ENCODE measurements around the gene TVP23C. TPM values are rescaled to one million over a fixed set of nuclear protein-coding genes. Genes with fewer than 3 reads are reported as not detected.
A peak's percentile ranks its signal among the peaks of the same experiment; 100 is the strongest.
"Not testable (repeated sequence)": the region's sequence is repeated elsewhere in the genome, so short reads cannot be mapped to it uniquely, and the experiment has no call there.

The TVP23C gene
- total and polyA plus RNA-seq, 9 of the 15 experiments (the other 6 are each of a cell fraction or from before 2014, with no cell fraction given) = 5.7 to 16.8 (median 8.2) TPM

DNA sequence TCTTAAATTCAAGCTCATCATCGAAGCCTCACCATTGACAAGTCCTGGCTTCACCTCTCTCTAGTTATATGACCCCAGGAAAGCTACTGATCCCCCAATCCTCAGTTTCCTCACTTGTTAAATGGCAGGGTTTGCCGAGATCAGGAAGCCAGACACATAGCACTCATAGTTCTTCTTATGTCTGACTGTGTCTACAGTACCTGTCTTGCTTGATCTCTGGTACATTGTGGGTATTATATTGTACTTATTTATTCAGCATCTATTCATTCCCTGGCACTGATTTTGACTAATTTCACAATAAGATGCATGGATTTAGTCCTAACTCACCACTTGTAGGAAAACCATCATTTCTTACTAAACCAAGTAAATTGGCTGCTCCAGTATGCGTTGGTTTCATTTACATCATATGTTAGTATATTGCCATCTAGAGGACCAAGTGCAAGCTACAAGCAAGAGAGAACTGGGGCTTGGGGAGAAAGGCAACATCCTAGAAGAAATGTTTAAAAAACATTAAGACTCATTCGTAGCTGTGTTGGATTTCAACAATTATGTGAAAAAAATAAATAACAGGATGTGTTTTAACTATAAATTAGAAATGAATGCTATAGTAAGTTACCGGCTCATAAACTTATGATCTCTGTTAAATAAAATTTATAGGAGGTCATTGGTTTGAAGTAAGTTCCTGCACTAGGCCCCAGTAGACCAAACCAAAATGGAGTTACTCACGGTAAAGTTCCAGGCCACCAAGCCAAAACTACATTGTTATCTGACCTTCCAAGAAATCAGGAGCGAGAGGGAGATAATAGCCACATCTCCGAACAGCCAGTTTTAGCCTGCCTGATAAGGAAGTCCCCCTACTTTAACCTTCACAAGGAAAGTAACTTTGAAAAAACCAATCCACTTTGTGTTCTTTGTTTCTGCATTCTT lies 36.7 kb downstream of the TVP23C start (continued):
- TF ChIP-seq, protein P1, sequence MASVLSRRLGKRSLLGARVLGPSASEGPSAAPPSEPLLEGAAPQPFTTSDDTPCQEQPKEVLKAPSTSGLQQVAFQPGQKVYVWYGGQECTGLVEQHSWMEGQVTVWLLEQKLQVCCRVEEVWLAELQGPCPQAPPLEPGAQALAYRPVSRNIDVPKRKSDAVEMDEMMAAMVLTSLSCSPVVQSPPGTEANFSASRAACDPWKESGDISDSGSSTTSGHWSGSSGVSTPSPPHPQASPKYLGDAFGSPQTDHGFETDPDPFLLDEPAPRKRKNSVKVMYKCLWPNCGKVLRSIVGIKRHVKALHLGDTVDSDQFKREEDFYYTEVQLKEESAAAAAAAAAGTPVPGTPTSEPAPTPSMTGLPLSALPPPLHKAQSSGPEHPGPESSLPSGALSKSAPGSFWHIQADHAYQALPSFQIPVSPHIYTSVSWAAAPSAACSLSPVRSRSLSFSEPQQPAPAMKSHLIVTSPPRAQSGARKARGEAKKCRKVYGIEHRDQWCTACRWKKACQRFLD (CRISPR knock-in tag; IDR thresholded peaks at IDR 0.05) = peak; percentile 87
- TF ChIP-seq ZNF589 (CRISPR knock-in tag; IDR thresholded peaks at IDR 0.05; ENCODE audit: low read depth) = peak; percentile 89
- TF ChIP-seq, protein P2, sequence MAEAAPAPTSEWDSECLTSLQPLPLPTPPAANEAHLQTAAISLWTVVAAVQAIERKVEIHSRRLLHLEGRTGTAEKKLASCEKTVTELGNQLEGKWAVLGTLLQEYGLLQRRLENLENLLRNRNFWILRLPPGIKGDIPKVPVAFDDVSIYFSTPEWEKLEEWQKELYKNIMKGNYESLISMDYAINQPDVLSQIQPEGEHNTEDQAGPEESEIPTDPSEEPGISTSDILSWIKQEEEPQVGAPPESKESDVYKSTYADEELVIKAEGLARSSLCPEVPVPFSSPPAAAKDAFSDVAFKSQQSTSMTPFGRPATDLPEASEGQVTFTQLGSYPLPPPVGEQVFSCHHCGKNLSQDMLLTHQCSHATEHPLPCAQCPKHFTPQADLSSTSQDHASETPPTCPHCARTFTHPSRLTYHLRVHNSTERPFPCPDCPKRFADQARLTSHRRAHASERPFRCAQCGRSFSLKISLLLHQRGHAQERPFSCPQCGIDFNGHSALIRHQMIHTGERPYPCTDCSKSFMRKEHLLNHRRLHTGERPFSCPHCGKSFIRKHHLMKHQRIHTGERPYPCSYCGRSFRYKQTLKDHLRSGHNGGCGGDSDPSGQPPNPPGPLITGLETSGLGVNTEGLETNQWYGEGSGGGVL (CRISPR knock-in tag; IDR thresholded peaks at IDR 0.05) = peak; percentile 50; the same call in 1 of the 2 replicates
- TF ChIP-seq, protein P3, sequence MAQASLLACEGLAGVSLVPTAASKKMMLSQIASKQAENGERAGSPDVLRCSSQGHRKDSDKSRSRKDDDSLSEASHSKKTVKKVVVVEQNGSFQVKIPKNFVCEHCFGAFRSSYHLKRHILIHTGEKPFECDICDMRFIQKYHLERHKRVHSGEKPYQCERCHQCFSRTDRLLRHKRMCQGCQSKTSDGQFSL (CRISPR knock-in tag; IDR thresholded peaks at IDR 0.05) = not testable (repeated sequence)
- TF ChIP-seq, protein P3 (tag; IDR thresholded peaks at IDR 0.05) = peak in 1 of 2 experiments; percentile 67; a peak in 2 of 4 replicates
- TF ChIP-seq, protein P4, sequence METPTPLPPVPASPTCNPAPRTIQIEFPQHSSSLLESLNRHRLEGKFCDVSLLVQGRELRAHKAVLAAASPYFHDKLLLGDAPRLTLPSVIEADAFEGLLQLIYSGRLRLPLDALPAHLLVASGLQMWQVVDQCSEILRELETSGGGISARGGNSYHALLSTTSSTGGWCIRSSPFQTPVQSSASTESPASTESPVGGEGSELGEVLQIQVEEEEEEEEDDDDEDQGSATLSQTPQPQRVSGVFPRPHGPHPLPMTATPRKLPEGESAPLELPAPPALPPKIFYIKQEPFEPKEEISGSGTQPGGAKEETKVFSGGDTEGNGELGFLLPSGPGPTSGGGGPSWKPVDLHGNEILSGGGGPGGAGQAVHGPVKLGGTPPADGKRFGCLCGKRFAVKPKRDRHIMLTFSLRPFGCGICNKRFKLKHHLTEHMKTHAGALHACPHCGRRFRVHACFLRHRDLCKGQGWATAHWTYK (CRISPR knock-in tag; IDR thresholded peaks at IDR 0.05) = peak; percentile 73
- TF ChIP-seq, protein P5, sequence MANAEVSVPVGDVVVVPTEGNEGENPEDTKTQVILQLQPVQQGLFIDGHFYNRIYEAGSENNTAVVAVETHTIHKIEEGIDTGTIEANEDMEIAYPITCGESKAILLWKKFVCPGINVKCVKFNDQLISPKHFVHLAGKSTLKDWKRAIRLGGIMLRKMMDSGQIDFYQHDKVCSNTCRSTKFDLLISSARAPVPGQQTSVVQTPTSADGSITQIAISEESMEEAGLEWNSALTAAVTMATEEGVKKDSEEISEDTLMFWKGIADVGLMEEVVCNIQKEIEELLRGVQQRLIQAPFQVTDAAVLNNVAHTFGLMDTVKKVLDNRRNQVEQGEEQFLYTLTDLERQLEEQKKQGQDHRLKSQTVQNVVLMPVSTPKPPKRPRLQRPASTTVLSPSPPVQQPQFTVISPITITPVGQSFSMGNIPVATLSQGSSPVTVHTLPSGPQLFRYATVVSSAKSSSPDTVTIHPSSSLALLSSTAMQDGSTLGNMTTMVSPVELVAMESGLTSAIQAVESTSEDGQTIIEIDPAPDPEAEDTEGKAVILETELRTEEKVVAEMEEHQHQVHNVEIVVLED (CRISPR knock-in tag; IDR thresholded peaks at IDR 0.05) = 0 out of 2 replicates have a peak, but pooled peaks have one; percentile 16
- TF ChIP-seq, protein P6, sequence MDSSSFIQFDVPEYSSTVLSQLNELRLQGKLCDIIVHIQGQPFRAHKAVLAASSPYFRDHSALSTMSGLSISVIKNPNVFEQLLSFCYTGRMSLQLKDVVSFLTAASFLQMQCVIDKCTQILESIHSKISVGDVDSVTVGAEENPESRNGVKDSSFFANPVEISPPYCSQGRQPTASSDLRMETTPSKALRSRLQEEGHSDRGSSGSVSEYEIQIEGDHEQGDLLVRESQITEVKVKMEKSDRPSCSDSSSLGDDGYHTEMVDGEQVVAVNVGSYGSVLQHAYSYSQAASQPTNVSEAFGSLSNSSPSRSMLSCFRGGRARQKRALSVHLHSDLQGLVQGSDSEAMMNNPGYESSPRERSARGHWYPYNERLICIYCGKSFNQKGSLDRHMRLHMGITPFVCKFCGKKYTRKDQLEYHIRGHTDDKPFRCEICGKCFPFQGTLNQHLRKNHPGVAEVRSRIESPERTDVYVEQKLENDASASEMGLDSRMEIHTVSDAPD (CRISPR knock-in tag; IDR thresholded peaks at IDR 0.05) = 0 out of 2 replicates have a peak, but pooled peaks have one; percentile 54
- peak; percentile 91 for TF ChIP-seq SMAD3 (CRISPR knock-in tag; conservative IDR thresholded peaks at IDR 0.05)
- peak; percentile 78 for TF ChIP-seq DDX20 (tag; IDR thresholded peaks at IDR 0.05; ENCODE audit: low read depth)
- 0 out of 4 replicates have a peak, but pooled peaks of 1 of the 2 experiments have one; percentile 38 for TF ChIP-seq MAZ (CRISPR knock-in tag; conservative IDR thresholded peaks at IDR 0.05 in 1 of 2, IDR thresholded peaks at IDR 0.05 in 1 of 2)
- TF ChIP-seq, protein P7, sequence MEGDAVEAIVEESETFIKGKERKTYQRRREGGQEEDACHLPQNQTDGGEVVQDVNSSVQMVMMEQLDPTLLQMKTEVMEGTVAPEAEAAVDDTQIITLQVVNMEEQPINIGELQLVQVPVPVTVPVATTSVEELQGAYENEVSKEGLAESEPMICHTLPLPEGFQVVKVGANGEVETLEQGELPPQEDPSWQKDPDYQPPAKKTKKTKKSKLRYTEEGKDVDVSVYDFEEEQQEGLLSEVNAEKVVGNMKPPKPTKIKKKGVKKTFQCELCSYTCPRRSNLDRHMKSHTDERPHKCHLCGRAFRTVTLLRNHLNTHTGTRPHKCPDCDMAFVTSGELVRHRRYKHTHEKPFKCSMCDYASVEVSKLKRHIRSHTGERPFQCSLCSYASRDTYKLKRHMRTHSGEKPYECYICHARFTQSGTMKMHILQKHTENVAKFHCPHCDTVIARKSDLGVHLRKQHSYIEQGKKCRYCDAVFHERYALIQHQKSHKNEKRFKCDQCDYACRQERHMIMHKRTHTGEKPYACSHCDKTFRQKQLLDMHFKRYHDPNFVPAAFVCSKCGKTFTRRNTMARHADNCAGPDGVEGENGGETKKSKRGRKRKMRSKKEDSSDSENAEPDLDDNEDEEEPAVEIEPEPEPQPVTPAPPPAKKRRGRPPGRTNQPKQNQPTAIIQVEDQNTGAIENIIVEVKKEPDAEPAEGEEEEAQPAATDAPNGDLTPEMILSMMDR (IDR thresholded peaks at IDR 0.05 in 2 of 3, conservative IDR thresholded peaks at IDR 0.05 in 1 of 3; ENCODE audit: insufficient read depth in 2 of 3, low read depth in 1 of 3, low read length in 3 of 3) = peak in 2 of 3 experiments; percentile 14 to 26; a peak in 3 of 6 replicates

All from K562 (cell line).